Testis (tissue), 2 donors: ENCODE measurements around the gene ABCC8.

ENCODE experiments used
- POLR2A ChIP-seq: fragments of 450-650 bp; IDR thresholded peaks from one replicate; pipeline ENCODE4 v1.6.1; 2017; ENCODE audit warnings: antibody characterized with exemption, mild to moderate bottlenecking, moderate library complexity
- TF ChIP-seq, protein P1 (sequence below), 3 experiments: fragments of 450-650 bp in 2 of 3; fragments of 200-600 bp in 1 of 3; sonication (generic) in 1 of 3; IDR thresholded peaks; one replicate each; pipeline ENCODE4 v1.5.1; 2016 to 2019; ENCODE audit warnings: antibody characterized with exemption in 3 of 3, mild to moderate bottlenecking in 2 of 3, moderate library complexity in 1 of 3

DNA sequence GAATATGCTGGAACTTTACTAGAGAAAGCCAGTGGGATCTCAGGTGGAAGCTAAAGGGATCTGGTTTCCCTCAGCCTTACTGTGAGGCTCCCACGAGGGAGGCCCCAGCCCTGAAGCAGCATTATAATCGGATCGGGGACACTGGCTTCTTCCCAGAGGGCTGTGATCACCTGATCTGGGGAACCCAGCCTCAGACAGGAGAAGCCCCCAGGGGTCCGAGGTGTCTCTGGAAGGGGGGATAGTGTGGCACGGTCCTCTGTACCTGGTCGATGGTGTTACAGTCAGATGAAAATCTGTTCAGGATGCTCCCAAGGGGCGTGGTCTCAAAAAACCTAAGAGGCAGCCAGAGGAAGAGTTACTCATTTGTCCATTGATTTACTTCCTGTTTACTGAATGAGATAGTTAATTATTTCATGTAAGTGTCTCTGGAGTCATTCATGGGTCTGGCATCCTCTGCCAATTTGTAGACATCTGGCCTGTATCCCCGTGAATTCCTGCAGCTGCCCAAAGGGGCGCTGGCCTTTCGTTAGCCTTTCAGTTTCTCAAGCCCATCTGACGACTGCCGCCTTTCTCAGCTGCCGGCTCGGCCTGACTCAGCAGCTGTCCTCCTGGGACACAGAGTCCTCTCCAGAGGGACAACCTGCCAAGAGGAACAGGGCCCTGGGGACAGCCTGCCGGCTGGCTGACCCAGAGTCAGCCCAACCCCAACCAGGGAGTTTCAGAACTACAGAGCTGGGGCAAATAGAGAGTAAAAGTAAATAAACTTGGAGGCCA lies 71.2 kb downstream of the ABCC8 start:
- TF ChIP-seq, protein P1, sequence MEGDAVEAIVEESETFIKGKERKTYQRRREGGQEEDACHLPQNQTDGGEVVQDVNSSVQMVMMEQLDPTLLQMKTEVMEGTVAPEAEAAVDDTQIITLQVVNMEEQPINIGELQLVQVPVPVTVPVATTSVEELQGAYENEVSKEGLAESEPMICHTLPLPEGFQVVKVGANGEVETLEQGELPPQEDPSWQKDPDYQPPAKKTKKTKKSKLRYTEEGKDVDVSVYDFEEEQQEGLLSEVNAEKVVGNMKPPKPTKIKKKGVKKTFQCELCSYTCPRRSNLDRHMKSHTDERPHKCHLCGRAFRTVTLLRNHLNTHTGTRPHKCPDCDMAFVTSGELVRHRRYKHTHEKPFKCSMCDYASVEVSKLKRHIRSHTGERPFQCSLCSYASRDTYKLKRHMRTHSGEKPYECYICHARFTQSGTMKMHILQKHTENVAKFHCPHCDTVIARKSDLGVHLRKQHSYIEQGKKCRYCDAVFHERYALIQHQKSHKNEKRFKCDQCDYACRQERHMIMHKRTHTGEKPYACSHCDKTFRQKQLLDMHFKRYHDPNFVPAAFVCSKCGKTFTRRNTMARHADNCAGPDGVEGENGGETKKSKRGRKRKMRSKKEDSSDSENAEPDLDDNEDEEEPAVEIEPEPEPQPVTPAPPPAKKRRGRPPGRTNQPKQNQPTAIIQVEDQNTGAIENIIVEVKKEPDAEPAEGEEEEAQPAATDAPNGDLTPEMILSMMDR (IDR thresholded peaks at IDR 0.05): no peak
- no peak for TF ChIP-seq POLR2A
